HAP-1 (cell line): ENCODE measurements around the gene ABI2.
"Not testable (repeated sequence)": the region's sequence is repeated elsewhere in the genome, so short reads cannot be mapped to it uniquely, and the experiment has no call there.

Experiments used
- DNase-seq, 2 experiments: peaks; one replicate each; pipeline ENCODE4 v3.0.0-alpha.2; 2016 to 2020; ENCODE audit warnings: low spot score in 2 of 2
- H3K27me3 ChIP-seq: fragments of 250-450 bp; sonication (Bioruptor Pico); 2 replicates; pipeline ENCODE4 v1.5.1; 2020; ENCODE audit warnings: low read depth, mild to moderate bottlenecking, moderate library complexity
- H3K36me3 ChIP-seq: fragments of 250-450 bp; sonication (Bioruptor Pico); replicated peaks from 2 replicates; pipeline ENCODE4 v1.5.1; 2020; ENCODE audit warnings: mild to moderate bottlenecking
- H3K4me1 ChIP-seq: fragments of 250-450 bp; sonication (Bioruptor Pico); 2 replicates; pipeline ENCODE4 v1.5.1; 2020; ENCODE audit warnings: mild to moderate bottlenecking
- H3K4me3 ChIP-seq: fragments of 250-450 bp; sonication (Bioruptor Pico); 2 replicates; pipeline ENCODE4 v1.5.1; 2020; ENCODE audit warnings: mild to moderate bottlenecking, moderate library complexity
- H3K9me3 ChIP-seq: fragments of 250-450 bp; sonication (Bioruptor Pico); 2 replicates; pipeline ENCODE4 v1.5.1; 2020; ENCODE audit warnings: mild to moderate bottlenecking, moderate library complexity
- in situ Hi-C: fragments of 300-500 bp; cut with MboI; formaldehyde crosslinking; loops from 3 replicates; pipeline ENCODE4 v1.14.3; 2020; ENCODE audit warnings: low sequenced_read_pairs, inconsistent platforms, mixed read lengths

The ABI2 gene

DNA sequence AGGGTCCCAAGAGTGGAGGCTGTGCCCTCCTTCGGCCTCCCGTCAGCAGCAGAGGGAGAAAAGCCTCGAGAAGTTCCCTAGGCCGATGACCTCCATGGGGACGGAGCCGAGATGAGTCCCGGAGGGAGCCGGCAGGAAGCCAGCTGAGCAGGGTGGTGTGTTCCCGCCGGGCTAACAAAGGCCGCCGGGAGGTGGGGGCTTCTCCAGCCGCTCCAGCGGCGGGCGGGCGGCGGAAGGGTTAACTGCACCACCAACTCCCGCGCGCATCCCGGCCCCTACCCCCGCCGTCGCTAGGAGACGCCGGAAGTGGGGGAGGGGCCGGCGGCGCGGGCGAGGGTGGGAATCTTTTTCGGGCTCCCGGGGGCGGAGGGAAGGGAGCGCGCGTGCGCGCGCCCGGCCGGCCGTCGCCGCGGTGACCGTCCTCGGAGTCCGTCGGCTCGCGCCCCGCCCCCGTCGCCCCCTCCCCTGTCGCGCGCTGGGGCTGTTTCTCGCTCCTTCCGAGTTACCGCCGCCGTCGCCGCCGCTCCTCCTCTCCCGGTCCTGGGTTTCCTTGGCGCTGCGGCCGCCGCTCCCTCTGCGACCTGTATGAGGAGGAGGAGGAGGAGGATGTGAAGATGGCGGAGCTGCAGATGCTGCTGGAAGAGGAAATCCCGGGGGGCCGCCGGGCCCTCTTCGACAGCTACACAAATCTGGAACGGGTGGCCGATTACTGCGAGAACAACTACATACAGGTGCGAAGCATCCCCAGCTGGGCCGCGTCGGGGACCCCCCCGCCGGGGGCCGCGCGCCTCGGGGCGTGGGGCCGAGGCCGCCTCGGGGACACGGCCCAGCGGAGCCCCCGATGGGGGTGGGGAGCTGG lies at the start of gene ABI2:
TSS of gene ABI2 (plus strand) at position 494 of the 859 bp plus-strand sequence. CDS start at position 615, 121 bp downstream.
- Histone ChIP-seq H3K4me3 (peak within 1 kb of the TSS; percentile 80), H3K4me1 (peaks cover 14% of the 10 kb centered on the region), H3K36me3 (no peaks in the 10 kb centered on the region), H3K27me3 (no peaks in the 10 kb centered on the region), H3K9me3 (no peaks in the 10 kb centered on the region)
- DNase-seq = peak; percentile 88 to 96
- in situ Hi-C loops = no loop called here

- Histone ChIP-seq H3K9me3 (no peaks in the 10 kb centered on the region), H3K4me1 (no peaks in the 10 kb centered on the region), H3K36me3 (peaks cover 20% of the 10 kb centered on the region), H3K27me3 (no peaks in the 10 kb centered on the region), H3K4me3 (no peak overlapping the region)
- in situ Hi-C loops = no loop called here
- no peak for DNase-seq
These were observed 48.9 kb upstream of the ABI2 start for GRCh38 chr2:203279288-203279687.

GRCh38 chr2:203280428-203281064 lies 47.6 kb upstream of the ABI2 start:
- in situ Hi-C loops = no loop called here
- H3K27me3 ChIP-seq = no peaks in the 10 kb centered on the region
- no peak overlapping the region for H3K4me3 ChIP-seq
- no peak for DNase-seq
- H3K9me3 ChIP-seq = no peaks in the 10 kb centered on the region
- peaks cover 21% of the 10 kb centered on the region for H3K36me3 ChIP-seq
- H3K4me1 ChIP-seq = no peaks in the 10 kb centered on the region

- Histone ChIP-seq H3K4me1 (no peaks in the 10 kb centered on the region), H3K9me3 (no peaks in the 10 kb centered on the region), H3K27me3 (no peaks in the 10 kb centered on the region), H3K36me3 (peaks cover 21% of the 10 kb centered on the region), H3K4me3 (no peak overlapping the region)
- in situ Hi-C loops = no loop called here
- DNase-seq = no peak
These were observed 46.1 kb upstream of the ABI2 start for GRCh38 chr2:203282101-203282500.

GRCh38 chr2:203286532-203286931 lies 41.7 kb upstream of the ABI2 start:
- peaks cover 5% of the 10 kb centered on the region for H3K4me1 ChIP-seq
- no peaks in the 10 kb centered on the region for H3K9me3 ChIP-seq
- in situ Hi-C loops = no loop called here
- peaks cover 5% of the 10 kb centered on the region; the same call in 1 of the 2 replicates for H3K36me3 ChIP-seq
- no peaks in the 10 kb centered on the region for H3K27me3 ChIP-seq
- DNase-seq = no peak
- H3K4me3 ChIP-seq = no peak overlapping the region

DNA sequence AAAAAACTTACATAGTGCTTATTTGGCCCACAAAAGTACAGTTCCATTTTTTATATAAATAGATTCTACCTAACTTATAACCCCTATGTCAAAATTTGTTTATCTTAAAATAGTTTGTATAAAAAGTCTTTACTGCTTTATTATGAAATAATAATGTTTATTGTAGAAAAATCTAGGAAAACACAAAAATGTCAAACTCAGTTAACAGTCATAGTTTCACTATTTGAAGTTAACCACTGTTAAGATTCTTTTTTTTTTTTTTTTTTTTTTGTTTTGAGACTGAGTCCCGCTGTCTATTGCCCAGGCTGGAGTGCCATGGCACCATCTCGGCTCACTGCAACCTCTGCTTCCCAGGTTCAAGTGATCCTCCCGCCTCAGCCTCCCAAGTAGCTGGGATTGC lies 26.5 kb upstream of the ABI2 start:
- Histone ChIP-seq H3K4me1 (no peaks in the 10 kb centered on the region), H3K4me3 (no peak overlapping the region), H3K9me3 (no peaks in the 10 kb centered on the region), H3K36me3 (no peaks in the 10 kb centered on the region), H3K27me3 (no peaks in the 10 kb centered on the region)
- DNase-seq = no peak
- in situ Hi-C loops = no loop called here

DNA sequence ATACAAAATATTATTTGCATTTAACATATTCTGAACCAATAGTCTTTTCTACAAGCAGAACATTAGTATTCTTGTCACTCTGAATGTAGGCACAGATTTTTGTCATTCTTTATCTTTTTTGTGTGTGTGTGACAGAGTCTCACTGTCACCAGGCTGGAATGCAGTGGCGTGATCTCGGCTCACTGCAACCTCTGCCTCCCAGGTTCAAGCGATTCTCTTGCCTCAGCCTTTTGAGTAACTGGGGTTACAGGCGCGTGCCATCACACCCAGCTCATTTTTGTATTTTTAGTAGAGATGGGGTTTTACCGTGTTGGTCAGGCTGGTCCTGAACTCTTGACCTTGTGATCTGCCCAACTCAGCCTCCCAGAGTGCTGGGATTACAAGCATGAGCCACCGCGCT lies 25.6 kb upstream of the ABI2 start:
- H3K4me1 ChIP-seq, H3K36me3 ChIP-seq, H3K27me3 ChIP-seq, H3K4me3 ChIP-seq, in situ Hi-C loops, H3K9me3 ChIP-seq, DNase-seq: not testable (repeated sequence)

DNA sequence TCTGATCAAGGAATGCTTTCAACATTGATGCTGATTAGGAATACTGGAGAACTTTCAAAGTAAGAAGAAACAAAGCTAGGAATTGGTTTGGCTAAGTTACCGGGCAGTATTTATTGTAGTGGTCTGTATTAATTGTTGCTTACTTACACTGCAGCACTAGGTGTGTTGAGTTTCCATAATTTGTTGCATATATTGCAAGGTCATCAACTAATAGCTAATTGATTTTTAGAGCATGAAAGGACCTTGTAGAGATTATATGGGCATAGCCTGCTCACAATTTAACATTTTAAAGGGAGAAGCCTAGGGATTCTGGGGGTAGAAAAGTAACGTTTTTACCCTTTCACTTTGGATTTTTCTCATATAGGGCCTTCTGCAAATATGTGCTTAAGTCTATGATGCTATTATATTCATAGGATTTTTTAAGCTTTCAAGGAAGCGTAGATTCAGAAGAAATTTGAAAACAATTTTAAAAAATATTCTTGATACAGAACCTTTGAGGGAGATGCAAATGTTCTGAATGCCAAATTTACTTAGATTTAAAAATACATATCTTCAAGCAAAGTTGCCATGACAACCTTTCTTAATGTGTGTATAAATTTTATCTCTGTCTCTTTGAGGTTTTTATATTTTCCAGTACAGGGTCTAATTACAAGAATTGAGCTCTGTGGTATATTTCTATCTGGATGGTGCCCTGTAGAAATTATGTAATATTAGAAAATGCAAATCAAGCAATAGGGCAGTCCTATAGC lies 17.3 kb upstream of the ABI2 start:
- in situ Hi-C loops = no loop called here
- H3K4me3 ChIP-seq = no peak overlapping the region
- no peaks in the 10 kb centered on the region for H3K27me3 ChIP-seq
- H3K4me1 ChIP-seq = no peaks in the 10 kb centered on the region
- 0 out of 2 replicates have a peak, but pooled peaks cover 2% of the 10 kb centered on the region for H3K9me3 ChIP-seq
- no peaks in the 10 kb centered on the region for H3K36me3 ChIP-seq
- no peak for DNase-seq

GRCh38 chr2:203326356-203326755 lies 1.8 kb upstream of the ABI2 start:
- in situ Hi-C loops = no loop called here
- H3K27me3 ChIP-seq = no peaks in the 10 kb centered on the region
- DNase-seq = no peak
- H3K36me3 ChIP-seq = no peaks in the 10 kb centered on the region
- H3K4me3 ChIP-seq = no peak overlapping the region
- no peaks in the 10 kb centered on the region for H3K9me3 ChIP-seq
- peaks cover 14% of the 10 kb centered on the region for H3K4me1 ChIP-seq

- Histone ChIP-seq H3K9me3 (no peaks in the 10 kb centered on the region), H3K4me3 (peak overlapping the region; percentile 80), H3K27me3 (no peaks in the 10 kb centered on the region), H3K36me3 (no peaks in the 10 kb centered on the region), H3K4me1 (peaks cover 14% of the 10 kb centered on the region)
- in situ Hi-C loops = no loop called here
- DNase-seq = no peak
These were observed 653 bp upstream of the ABI2 start for GRCh38 chr2:203327582-203327900.

DNA sequence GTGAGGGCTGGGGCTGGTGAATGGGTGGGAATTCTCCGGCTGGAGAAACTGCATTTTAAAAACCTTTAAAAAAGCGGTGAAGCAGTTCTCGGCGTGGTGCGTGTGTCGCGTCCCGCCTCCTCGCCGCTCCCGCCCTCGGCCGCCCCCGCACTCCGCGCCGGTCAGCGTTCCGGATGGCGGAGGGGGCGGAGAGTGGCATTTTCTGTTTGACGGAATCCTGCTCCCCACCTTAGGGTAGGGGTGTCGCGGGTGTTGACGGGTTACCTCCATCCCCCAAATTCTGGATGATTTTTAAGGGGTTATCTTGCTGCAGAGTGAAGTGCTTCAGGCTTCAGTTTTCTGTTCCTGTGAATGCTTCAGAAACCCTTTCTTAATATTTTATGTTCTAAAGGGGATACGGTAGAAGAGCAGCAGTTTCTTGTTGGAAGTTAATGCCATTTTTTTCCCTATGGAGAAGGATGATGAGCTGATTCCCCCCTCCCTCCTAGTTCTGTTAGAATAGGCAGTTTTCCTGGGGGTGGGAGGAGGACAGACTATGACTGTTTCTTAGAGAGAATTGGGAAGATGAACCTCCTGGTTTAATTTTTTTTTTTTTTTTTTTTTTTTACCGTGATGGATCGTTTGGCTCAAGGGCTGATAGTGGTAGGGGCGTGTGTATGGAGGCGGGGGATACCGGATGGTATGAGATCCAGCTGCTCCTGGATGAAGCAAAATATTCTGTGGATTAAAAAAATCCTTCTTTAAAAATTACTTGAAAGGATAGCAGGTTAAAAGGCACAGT lies 756 bp downstream of the ABI2 start:
- H3K36me3 ChIP-seq = no peaks in the 10 kb centered on the region
- peak; percentile 28 to 71 for DNase-seq
- H3K9me3 ChIP-seq = no peaks in the 10 kb centered on the region
- peak overlapping the region; percentile 80 for H3K4me3 ChIP-seq
- in situ Hi-C loops = no loop called here
- no peaks in the 10 kb centered on the region for H3K27me3 ChIP-seq
- H3K4me1 ChIP-seq = peaks cover 14% of the 10 kb centered on the region

GRCh38 chr2:203330434-203330833 lies 2.2 kb downstream of the ABI2 start:
- H3K4me1 ChIP-seq = peaks cover 14% of the 10 kb centered on the region
- H3K36me3 ChIP-seq = peaks cover 4% of the 10 kb centered on the region; the same call in 1 of the 2 replicates
- H3K27me3 ChIP-seq = no peaks in the 10 kb centered on the region
- no peak for DNase-seq
- in situ Hi-C loops = no loop called here
- peak overlapping the region; percentile 80 for H3K4me3 ChIP-seq
- H3K9me3 ChIP-seq = no peaks in the 10 kb centered on the region

DNA sequence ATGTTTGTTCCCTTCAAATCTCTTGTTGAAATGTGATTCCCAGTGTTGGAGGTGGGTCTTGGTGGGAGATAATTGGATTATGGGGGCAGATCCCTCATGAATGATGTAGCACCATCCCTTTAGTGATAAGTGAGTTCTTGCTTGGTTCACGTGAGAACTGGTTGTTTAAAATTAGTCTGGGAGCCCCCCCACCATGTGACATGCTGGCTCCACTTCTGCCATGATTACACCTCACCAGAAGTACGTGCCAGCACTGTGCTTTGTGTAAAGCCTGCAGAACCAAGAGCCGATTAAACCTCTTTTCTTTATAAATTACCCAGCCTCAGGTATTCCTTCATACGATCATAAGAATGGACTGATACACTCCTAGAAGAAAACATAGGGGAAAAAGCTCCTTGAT lies 10.1 kb downstream of the ABI2 start:
- in situ Hi-C loops = no loop called here
- Histone ChIP-seq H3K36me3 (peaks cover 9% of the 10 kb centered on the region), H3K9me3 (no peaks in the 10 kb centered on the region), H3K4me1 (0 out of 2 replicates have a peak, but pooled peaks cover 2% of the 10 kb centered on the region), H3K4me3 (no peak overlapping the region), H3K27me3 (no peaks in the 10 kb centered on the region)
- no peak for DNase-seq
